Measurements from ENCODE around the gene SHQ1. TPM values are rescaled to one million over a fixed set of nuclear protein-coding genes. Genes with fewer than 3 reads are reported as not detected.

Gene SHQ1
- total RNA-seq, 2 experiments from 2014 or later = 9.4 to 13.1 TPM

DNA sequence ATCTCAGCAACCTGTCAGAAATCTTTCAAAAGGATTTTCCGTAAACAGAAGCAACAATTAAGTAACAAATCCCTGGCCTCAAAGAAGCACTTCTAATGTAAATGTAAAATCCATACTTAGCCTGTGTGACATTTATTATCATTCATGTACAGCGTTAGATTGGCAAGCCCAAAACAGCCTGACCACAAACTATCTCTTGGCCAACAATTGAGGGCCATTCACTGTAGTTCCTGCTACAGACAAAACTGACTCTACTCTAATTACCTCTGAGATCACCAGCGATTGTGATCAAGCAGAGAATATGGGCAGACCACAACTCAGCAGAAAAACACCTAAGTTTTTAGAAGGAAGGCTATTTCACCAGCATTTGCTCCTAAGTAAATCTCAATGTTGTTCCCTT lies 9.2 kb downstream of the SHQ1 start:
- H3K9me3 Mint-ChIP-seq = no peaks in the 10 kb centered on the region

DNA sequence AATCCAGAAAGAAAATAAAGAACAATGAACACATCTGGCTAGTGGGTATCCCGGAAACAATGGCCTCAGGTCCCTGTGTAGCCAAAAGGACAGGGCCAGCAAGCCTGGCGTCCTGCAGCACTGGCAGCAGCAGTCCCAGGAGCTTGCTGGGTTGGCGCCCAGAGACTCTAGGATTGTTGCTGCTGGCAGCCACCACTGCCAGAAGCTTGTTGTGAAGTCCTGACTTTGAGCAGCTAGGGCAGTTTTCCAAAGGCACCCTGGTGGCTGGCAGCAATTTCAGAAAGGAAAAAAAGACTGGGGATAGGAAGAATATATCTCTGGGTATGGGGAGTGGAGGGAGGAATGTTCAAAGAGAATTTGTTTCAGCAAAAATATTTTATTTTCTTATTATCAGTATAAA lies 11.3 kb downstream of the SHQ1 start:
- no peak for ATAC-seq (ENCODE audit: poor library complexity)
- H3K4me3 Mint-ChIP-seq = no peak overlapping the region
- peaks cover 54% of the 10 kb centered on the region for H3K36me3 ChIP-seq (ENCODE audit: insufficient read depth, low read length)

More for the DNA sequence above, 9.2 kb downstream of the SHQ1 start:
- Mint-ChIP-seq H3K4me3 (no peak overlapping the region), H3K27me3 (no peaks in the 10 kb centered on the region), H3K4me1 (ENCODE audit: low read depth) (peaks cover 4% of the 10 kb centered on the region), H3K27ac (no peak overlapping the region), H3K36me3 (ENCODE audit: low read depth) (peaks cover 75% of the 10 kb centered on the region)
- DNase-seq (no peak), ATAC-seq (ENCODE audit: poor library complexity) (no peak)
- H3K4me3 ChIP-seq (ENCODE audit: low read length) = no peak overlapping the region
- no peak overlapping the region for H3K27ac ChIP-seq (ENCODE audit: low read depth in 1 of 2, low read length in 2 of 2)
- POLR2A ChIA-PET = no interaction called here
- CTCF ChIA-PET = no interaction called here
- intact Hi-C loops (cut with DNase I, micrococcal nuclease) = no loop called here
- TF ChIP-seq CTCF (IDR thresholded peaks at IDR 0.05) = no peak
- H3K27me3 ChIP-seq (ENCODE audit: control insufficient read depth in 1 of 2, insufficient read depth in 2 of 2, low read length in 2 of 2) = no peaks in the 10 kb centered on the region
- no peaks in the 10 kb centered on the region for H3K4me1 ChIP-seq (ENCODE audit: insufficient read depth, low read length)
- peaks cover 55% of the 10 kb centered on the region for H3K36me3 ChIP-seq (ENCODE audit: insufficient read depth, low read length)
- H3K9me3 ChIP-seq (ENCODE audit: control insufficient read depth in 1 of 2, insufficient read depth in 1 of 2, low read length in 2 of 2) = no peaks in the 10 kb centered on the region

GRCh38 chr3:72836416-72836815 lies 11.8 kb downstream of the SHQ1 start:
- Histone ChIP-seq H3K4me3 (ENCODE audit: low read length) (no peak overlapping the region), H3K4me1 (ENCODE audit: insufficient read depth, low read length) (no peaks in the 10 kb centered on the region), H3K36me3 (ENCODE audit: insufficient read depth, low read length) (peaks cover 54% of the 10 kb centered on the region), H3K9me3 (ENCODE audit: control insufficient read depth in 1 of 2, insufficient read depth in 1 of 2, low read length in 2 of 2) (no peaks in the 10 kb centered on the region), H3K27ac (ENCODE audit: low read depth in 1 of 2, low read length in 2 of 2) (no peak overlapping the region), H3K27me3 (ENCODE audit: control insufficient read depth in 1 of 2, insufficient read depth in 2 of 2, low read length in 2 of 2) (no peaks in the 10 kb centered on the region)
- Mint-ChIP-seq H3K36me3 (ENCODE audit: low read depth) (peaks cover 81% of the 10 kb centered on the region), H3K27ac (no peak overlapping the region), H3K4me1 (ENCODE audit: low read depth) (no peaks in the 10 kb centered on the region), H3K9me3 (no peaks in the 10 kb centered on the region), H3K27me3 (no peaks in the 10 kb centered on the region), H3K4me3 (no peak overlapping the region)
- POLR2A ChIA-PET = no interaction called here
- DNase-seq = no peak
- TF ChIP-seq CTCF (IDR thresholded peaks at IDR 0.05) = no peak
- CTCF ChIA-PET = no interaction called here
- intact Hi-C loops (cut with DNase I, micrococcal nuclease) = no loop called here
- no peak for ATAC-seq (ENCODE audit: poor library complexity)

More for the DNA sequence above, 11.3 kb downstream of the SHQ1 start:
- TF ChIP-seq CTCF (IDR thresholded peaks at IDR 0.05) = no peak
- Mint-ChIP-seq H3K4me1 (ENCODE audit: low read depth) (no peaks in the 10 kb centered on the region), H3K36me3 (ENCODE audit: low read depth) (peaks cover 81% of the 10 kb centered on the region), H3K9me3 (no peaks in the 10 kb centered on the region), H3K27ac (no peak overlapping the region), H3K27me3 (no peaks in the 10 kb centered on the region)
- intact Hi-C loops (cut with DNase I, micrococcal nuclease) = no loop called here
- POLR2A ChIA-PET = no interaction called here
- CTCF ChIA-PET = no interaction called here
- Histone ChIP-seq H3K9me3 (ENCODE audit: control insufficient read depth in 1 of 2, insufficient read depth in 1 of 2, low read length in 2 of 2) (no peaks in the 10 kb centered on the region), H3K27me3 (ENCODE audit: control insufficient read depth in 1 of 2, insufficient read depth in 2 of 2, low read length in 2 of 2) (no peaks in the 10 kb centered on the region), H3K4me1 (ENCODE audit: insufficient read depth, low read length) (no peaks in the 10 kb centered on the region), H3K4me3 (ENCODE audit: low read length) (no peak overlapping the region), H3K27ac (ENCODE audit: low read depth in 1 of 2, low read length in 2 of 2) (no peak overlapping the region)
- DNase-seq = no peak
